ENCODE measurements around the gene NPPA. TPM values are rescaled to one million over a fixed set of nuclear protein-coding genes. Genes with fewer than 3 reads are reported as not detected.
A peak's percentile ranks its signal among the peaks of the same experiment; 100 is the strongest.

The NPPA gene
- total and polyA plus RNA-seq, 9 of the 15 experiments (the other 6 are each of a cell fraction or from before 2014, with no cell fraction given), result not detected

- no peak for TF ChIP-seq ZNF518B (CRISPR knock-in tag; IDR thresholded peaks at IDR 0.05)
- TF ChIP-seq ZNF583 (CRISPR knock-in tag; IDR thresholded peaks at IDR 0.05), result no peak
- TF ChIP-seq ARID2 (IDR thresholded peaks at IDR 0.05), result 0 out of 2 replicates have a peak, but pooled peaks have one; percentile 23
- TF ChIP-seq FOXA1 (IDR thresholded peaks at IDR 0.05; ENCODE audit: borderline replicate concordance), result no peak
- no peak for TF ChIP-seq CSDE1 (IDR thresholded peaks at IDR 0.05)
- TF ChIP-seq TEAD1 (CRISPR knock-in tag; IDR thresholded peaks at IDR 0.05), result peak; percentile 40 to 77; a peak in 2 of 4 replicates
- TF ChIP-seq THAP7 (CRISPR knock-in tag; IDR thresholded peaks at IDR 0.05), result no peak
- no peak for TF ChIP-seq SPI1 (IDR thresholded peaks at IDR 0.05; ENCODE audit: borderline replicate concordance, low read depth, low read length)
- no peak for TF ChIP-seq PRDM10 (IDR thresholded peaks at IDR 0.05; ENCODE audit: partially characterized antibody)
- TF ChIP-seq MED1 (CRISPR knock-in tag; IDR thresholded peaks at IDR 0.05; ENCODE audit: borderline replicate concordance), result no peak
- no peak for TF ChIP-seq TRIM24 (IDR thresholded peaks at IDR 0.05)
- TF ChIP-seq STAT6 (CRISPR knock-in tag; IDR thresholded peaks at IDR 0.05), result no peak
- TF ChIP-seq FOXJ3 (CRISPR knock-in tag; IDR thresholded peaks at IDR 0.05), result no peak
- no peak for TF ChIP-seq ZBTB34 (CRISPR knock-in tag; IDR thresholded peaks at IDR 0.05)
- no peak for TF ChIP-seq KLF6 (CRISPR knock-in tag; IDR thresholded peaks at IDR 0.05; ENCODE audit: borderline replicate concordance)
Measured at GRCh38 chr1:11802973-11803885, 44.4 kb downstream of the NPPA start (continued).

All from K562 (cell line).